Pulmonary artery endothelial cell (primary cell): ENCODE measurements around the gene DTL. TPM values are rescaled to one million over a fixed set of nuclear protein-coding genes. Genes with fewer than 3 reads are reported as not detected.

ENCODE experiments used
- DNase-seq: peaks from one replicate; pipeline ENCODE4 v3.0.0-alpha.2; 2011; ENCODE audit warnings: low read depth, low spot score
- total RNA-seq: library from RNA; depleted of rRNA; stranded (reverse); fragments of >200 nt; gene quantifications from 2 replicates; pipeline ENCODE4 v1.2.3, GENCODE V29; 2014

DTL gene
- total RNA-seq, 1 donor from 2014 or later: 11.1 TPM

GRCh38 chr1:212089560-212090163 is 54.1 kb downstream of the DTL start:
- DNase-seq: no peak

GRCh38 chr1:212091438-212092121 is 56.0 kb downstream of the DTL start:
- no peak for DNase-seq

- DNase-seq: no peak
Measured at GRCh38 chr1:212097360-212097759, 61.8 kb downstream of the DTL start.

GRCh38 chr1:212098310-212098709 is 62.8 kb downstream of the DTL start:
- DNase-seq: no peak

DNA sequence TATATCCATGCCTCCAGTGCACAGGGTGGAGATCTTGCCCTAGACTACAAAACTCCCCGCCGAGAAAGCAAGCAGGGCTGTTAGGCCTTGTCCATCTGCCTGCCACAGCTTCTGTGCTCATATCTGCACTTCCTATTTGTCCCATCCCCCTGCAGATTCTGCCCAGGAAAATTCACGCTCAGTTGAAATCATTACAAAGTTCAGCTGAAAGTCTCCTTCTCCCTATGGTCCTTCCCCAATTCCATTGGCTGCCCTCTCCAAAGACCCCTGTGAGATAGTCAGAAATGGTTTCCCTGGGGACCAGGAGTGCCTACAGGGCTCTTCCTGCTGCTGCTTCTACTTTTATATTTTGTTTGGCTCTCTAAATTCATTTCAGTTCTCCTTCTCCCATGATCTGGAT is 63.2 kb downstream of the DTL start:
- DNase-seq: no peak

- DNase-seq: no peak
Measured at GRCh38 chr1:212101251-212101650, 65.7 kb downstream of the DTL start.

- no peak for DNase-seq
Measured at GRCh38 chr1:212101735-212102134, 66.2 kb downstream of the DTL start.

GRCh38 chr1:212104586-212105325 is 69.2 kb downstream of the DTL start:
- no peak for DNase-seq

- no peak for DNase-seq
Measured at GRCh38 chr1:212106286-212106792, 70.8 kb downstream of the DTL start.

- DNase-seq: no peak
Measured at GRCh38 chr1:212107481-212107880, 71.9 kb downstream of the DTL start.

DNA sequence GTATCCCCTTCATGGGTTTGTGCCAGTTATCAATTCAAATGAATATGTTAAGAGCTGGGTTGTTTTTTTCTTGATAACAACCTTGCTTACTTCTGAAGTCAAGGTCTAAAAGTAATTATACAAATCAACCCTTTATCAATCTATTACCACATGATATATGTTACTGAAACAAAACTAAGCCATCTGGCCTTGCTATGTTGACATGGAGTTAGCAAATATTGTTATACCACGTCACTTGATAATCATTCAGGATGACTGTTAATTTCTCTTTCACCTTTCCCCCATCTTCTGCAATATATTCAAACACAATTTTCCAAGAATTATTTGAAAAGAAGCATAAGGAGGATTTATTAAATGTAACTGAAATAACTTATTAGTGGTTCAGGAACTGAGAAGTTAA is 72.6 kb downstream of the DTL start:
- no peak for DNase-seq

DNA sequence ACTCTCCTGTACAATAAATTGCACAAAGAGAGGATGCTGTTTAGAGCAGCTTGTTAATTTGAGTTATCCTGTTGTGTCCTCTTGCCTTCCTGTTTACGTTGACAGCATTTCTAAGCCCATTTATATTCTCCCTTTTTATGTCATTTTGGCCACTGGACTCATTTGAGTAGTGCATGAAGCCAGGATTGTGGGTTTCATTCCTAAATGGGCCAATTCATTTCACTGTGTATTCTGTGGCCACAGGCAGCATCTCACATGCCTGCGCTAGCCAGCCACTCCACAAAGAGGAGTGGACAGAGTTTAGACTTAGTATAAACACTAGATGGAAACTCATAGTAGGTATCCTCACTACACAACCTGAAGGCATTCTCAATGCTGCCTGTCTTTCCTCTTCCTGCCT is 73.4 kb downstream of the DTL start:
- no peak for DNase-seq

GRCh38 chr1:212109728-212110127 is 74.2 kb downstream of the DTL start:
- no peak for DNase-seq

GRCh38 chr1:212110617-212111016 is 75.1 kb downstream of the DTL start:
- no peak for DNase-seq

GRCh38 chr1:212111536-212111935 is 76.0 kb downstream of the DTL start:
- no peak for DNase-seq

GRCh38 chr1:212113706-212114105 is 78.2 kb downstream of the DTL start:
- DNase-seq: no peak

DNA sequence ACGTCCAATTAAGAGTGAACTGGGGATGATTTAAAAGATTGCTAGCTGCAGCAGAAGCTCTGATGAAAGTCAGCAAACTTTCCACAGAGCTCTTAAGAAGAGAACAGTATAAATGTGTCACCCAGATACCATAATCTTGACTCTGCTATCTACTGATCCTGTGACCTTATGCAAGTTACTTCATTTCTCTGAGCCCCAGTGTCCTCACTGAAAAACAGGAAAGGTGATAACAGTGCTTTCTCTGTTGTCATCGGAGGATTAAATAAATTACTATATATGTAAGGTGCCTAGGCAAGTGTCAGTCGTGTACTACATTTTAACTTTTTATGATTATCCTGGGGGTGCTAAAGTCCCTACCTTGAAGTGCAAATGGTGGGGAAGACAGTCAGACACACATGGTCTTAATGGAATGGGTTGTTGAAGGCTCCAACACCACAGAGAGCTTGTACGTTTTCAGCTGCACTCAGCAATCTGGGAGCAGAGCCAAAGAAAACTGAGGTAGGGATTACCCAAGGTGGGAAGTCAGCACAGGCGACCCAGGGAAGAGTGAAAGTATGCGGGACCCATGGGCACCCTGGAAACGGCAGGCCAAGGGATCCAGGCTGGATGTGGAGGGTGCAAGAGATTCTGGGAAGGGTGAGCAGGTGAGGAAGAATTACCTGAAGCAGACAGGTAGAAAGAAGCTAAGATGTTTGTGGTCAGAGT is 82.8 kb downstream of the DTL start:
- DNase-seq: no peak

DNA sequence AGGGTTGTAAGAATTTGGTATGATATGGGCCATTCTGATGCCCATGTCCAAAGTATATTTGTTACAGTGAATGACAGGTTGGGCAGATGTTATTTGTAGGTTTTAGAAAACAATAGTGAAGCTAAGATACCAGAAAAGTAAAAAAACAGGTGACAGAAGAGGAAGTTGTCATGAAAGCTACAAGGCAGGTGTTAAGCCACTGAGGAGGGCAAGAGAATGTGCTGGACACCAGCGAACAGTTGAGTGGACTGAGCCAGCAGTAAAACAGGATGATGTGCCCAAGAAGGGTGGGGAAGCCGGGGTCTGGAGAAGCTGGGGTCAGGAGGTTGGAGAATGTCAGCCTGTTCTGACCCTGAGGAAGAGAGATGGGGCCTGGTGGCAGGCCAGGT is 83.3 kb downstream of the DTL start:
- no peak for DNase-seq

DNA sequence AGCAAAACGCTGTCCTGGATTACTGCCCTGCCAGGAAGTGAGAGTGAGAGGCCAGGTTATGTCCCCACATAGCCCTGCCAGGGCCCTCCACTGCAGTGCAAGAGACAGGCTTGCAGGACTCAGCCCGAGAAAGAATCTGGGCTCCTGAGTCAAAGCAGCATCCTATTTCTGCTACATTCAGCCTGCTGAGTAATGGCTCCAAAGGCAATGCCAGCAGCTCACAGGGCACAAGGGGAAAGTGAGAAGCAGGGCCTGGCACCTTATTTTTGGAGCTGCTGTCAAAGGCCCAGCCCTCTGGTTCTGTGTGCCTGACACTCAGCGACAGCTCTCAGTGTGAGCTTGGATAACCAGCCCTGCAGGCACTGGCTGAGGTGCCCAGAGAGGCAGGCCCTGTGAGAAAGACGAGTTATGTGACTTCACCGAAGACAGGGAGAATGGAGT is 83.9 kb downstream of the DTL start:
- no peak for DNase-seq

GRCh38 chr1:212119863-212120262 is 84.3 kb downstream of the DTL start:
- DNase-seq: no peak

DNA sequence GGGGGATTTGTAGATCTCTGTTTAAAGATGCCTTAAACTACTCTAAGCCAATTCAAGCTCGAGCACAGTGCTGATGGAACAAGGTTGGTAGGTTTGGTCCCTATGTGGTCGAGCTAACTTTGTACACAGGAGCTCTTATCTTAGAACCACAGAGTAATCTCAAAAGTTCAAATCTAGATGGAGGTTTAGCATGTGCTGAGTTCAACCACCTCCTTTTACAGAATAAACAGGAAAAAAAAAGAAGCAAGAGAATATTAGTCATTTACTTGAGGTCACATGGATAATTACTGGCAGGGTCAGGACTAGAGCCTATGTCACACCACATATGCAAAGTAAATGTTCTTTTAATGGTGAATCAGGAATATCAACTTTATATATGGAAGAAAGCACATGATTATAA is 86.2 kb downstream of the DTL start:
- DNase-seq: no peak
